LoVo (cell line): ENCODE measurements around the gene CSF2.
"Not testable (repeated sequence)": the region's sequence is repeated elsewhere in the genome, so short reads cannot be mapped to it uniquely, and the experiment has no call there.

ENCODE experiments used
- DNase-seq: peaks from one replicate; pipeline ENCODE4 v3.0.0-alpha.2; 2016; ENCODE audit warnings: low spot score

The CSF2 gene

DNA sequence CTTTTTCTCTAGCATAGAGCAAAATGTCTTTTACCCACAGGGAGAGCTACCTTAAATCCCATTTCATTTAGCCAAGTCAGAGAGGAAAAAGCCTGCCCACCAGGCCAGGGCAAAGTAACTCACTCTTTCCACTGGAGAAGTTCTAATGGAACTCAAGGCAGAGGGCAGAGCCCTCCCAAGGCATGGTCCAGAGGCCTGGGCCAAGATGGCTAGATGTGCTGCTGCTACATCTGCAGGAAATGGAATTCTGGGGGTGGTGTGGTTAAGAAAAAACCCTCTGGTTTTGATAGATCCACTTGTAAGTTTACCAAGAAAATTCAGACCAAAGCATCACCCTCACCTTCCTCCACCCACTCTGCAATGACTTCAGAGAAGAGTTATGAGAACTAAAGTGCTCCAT lies 37.3 kb downstream of the CSF2 start:
- DNase-seq, result no peak

DNA sequence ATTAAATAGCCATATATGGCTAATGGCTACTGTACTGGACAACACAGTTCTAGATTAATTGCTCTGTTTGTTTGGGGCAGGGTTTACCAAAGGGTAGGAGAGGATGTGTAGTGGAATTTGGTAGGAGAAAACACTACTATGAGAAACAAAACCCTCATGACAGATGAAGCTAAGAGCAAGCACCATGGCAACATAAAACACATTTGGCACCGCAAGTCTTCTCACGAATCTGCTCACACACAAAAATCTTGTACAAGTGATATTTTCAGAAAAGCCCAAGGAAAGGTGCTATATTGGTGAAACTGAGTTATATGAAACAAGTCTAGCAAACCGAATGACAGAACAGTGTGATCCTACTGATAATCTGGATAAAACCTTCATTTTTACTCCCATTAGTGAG lies 38.5 kb downstream of the CSF2 start:
- no peak for DNase-seq

DNA sequence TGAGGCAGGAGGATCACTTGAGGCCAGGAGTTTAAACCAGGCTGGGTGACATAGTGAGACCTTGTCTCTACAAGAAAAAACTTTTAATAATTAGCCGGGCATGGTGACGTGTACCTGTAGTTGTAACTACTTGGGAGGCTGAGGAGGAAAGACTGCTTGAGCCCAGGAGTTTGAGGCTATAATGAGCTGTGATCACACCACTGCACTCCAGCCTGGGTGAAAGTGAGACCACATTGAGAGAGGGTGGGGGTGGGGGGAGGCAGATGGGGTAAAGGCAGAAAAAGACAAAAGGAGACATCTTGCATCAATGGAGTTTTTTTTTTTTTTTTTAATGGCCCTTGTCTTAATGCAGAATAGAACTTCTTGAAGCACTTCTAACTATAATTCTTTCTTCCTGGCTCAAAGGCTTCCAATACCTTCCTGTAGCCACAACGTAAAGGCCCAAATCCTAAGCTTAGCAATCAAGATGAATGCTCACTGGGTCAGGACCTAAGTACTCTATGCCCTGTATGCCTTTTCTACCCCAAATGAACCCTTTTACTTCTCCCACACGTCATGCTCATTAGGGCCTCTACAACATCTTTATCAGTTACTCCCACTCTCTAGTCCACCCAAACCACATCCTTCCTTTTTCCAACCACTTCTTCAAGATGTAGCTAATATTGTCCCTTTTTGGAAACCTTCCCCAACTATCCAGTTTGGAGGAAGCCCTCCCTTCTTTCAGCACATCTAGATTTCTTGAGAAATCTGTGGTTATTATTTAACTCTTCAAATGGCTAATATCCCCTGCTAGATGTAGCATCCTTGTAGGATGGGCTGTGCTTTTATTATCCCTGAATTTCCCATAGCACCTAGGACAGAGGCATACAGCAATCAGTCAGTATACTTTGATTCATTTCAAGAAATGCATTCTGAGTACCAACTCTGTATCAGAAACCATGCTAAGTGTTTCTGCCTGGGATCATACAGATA lies 40.8 kb downstream of the CSF2 start:
- DNase-seq, result no peak

GRCh38 chr5:132115375-132115774 lies 41.8 kb downstream of the CSF2 start:
- no peak for DNase-seq

GRCh38 chr5:132116072-132116471 lies 42.5 kb downstream of the CSF2 start:
- DNase-seq, result no peak

DNA sequence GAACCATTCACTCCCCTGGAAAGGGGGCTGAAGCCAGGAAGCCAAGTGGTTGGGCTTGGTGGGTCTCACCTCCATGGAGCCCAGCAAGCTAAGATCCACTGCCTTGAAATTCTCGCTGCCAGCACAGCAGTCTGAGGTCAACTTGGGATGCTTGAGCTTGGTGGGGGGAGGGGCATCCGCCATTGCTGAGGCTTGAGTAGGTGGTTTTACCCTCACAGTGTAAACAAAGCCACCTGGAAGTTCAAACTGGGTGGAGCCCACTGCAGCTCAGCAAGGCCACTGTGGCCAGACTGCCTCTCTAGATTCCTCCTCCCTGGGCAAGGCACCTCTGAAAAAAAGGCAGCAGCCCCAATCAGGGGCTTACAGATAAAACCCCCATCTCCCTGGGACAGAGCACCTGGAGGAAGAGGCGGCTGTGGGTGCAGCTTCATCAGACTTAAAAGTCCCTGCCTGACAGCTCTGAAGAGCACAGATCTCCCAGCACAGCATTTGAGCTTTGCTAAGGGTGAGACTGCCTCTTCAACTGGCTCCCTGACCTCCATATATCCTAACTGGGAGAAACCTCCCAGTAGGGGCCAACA lies 43.4 kb downstream of the CSF2 start:
- not testable (repeated sequence) for DNase-seq

- not testable (repeated sequence) for DNase-seq
These were observed 47.1 kb downstream of the CSF2 start for GRCh38 chr5:132120717-132121116.

GRCh38 chr5:132122971-132123370 lies 49.4 kb downstream of the CSF2 start:
- DNase-seq, result not testable (repeated sequence)

GRCh38 chr5:132123578-132123977 lies 50.0 kb downstream of the CSF2 start:
- not testable (repeated sequence) for DNase-seq
